ENCODE data around the gene MEPCE.

Gene MEPCE

DNA sequence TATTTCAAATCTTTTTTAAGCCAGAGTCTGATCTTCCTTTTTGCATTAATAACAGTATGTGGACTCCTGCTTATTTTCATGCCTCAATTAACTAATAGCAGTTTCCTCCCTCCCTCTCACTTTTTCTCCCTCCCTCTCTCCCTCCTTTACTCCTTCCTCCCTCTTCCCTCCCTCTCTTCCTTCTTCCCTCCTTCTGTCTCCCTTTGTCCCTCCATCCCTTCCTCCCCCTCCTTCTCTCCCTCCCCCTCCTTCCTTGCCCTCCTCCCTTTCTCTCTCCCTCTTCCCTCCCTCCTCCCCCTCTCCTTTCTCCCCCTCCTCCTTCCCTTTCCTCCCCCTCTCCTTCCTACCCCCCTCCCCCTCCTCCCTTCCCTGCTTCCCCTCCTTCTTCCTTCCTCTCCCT, 3.1 kb upstream of the MEPCE start:
- H3K4me2 ChIP-seq (ENCODE audit: low read depth, low read length, poor library complexity, severe bottlenecking): no peak overlapping the region
- no peaks in the 10 kb centered on the region for H3K9me2 ChIP-seq (replicated peaks; ENCODE audit: insufficient read depth, low read length)
- TF ChIP-seq, protein P1, sequence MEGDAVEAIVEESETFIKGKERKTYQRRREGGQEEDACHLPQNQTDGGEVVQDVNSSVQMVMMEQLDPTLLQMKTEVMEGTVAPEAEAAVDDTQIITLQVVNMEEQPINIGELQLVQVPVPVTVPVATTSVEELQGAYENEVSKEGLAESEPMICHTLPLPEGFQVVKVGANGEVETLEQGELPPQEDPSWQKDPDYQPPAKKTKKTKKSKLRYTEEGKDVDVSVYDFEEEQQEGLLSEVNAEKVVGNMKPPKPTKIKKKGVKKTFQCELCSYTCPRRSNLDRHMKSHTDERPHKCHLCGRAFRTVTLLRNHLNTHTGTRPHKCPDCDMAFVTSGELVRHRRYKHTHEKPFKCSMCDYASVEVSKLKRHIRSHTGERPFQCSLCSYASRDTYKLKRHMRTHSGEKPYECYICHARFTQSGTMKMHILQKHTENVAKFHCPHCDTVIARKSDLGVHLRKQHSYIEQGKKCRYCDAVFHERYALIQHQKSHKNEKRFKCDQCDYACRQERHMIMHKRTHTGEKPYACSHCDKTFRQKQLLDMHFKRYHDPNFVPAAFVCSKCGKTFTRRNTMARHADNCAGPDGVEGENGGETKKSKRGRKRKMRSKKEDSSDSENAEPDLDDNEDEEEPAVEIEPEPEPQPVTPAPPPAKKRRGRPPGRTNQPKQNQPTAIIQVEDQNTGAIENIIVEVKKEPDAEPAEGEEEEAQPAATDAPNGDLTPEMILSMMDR (IDR thresholded peaks at IDR 0.05; ENCODE audit: insufficient read depth, low read length, poor library complexity, severe bottlenecking): no peak
- no peak for TF ChIP-seq EZH2phosphoT487 (conservative IDR thresholded peaks at IDR 0.05; ENCODE audit: low read length)

GRCh38 chr7:100427762-100428198, 1.9 kb upstream of the MEPCE start:
- Histone ChIP-seq H3K4me2 (ENCODE audit: low read depth, low read length, poor library complexity, severe bottlenecking) (peak overlapping the region; percentile 70), H2AFZ (ENCODE audit: low read depth, low read length, severe bottlenecking) (peak overlapping the region; percentile 58), H3K79me2 (ENCODE audit: insufficient read depth, low read length) (peaks cover 27% of the 10 kb centered on the region), H4K20me1 (ENCODE audit: low read depth, low read length) (no peaks in the 10 kb centered on the region), H3K9ac (ENCODE audit: low read length) (no peak overlapping the region), H3K27me3 (ENCODE audit: low read length) (no peaks in the 10 kb centered on the region), H3K27ac (ENCODE audit: low read depth, low read length) (no peak overlapping the region), H3K9me2 (replicated peaks; ENCODE audit: insufficient read depth, low read length) (no peaks in the 10 kb centered on the region), H3K4me3 (ENCODE audit: insufficient read depth, low read length, poor library complexity, severe bottlenecking) (peak overlapping the region; percentile 64), H3K36me3 (ENCODE audit: low read length) (no peaks in the 10 kb centered on the region), H3F3A (ENCODE audit: insufficient read depth) (peaks cover 50% of the 10 kb centered on the region), H3K9me3 (ENCODE audit: insufficient read depth, low read length) (no peaks in the 10 kb centered on the region)
- no peak for TF ChIP-seq EZH2phosphoT487 (conservative IDR thresholded peaks at IDR 0.05; ENCODE audit: low read length)
- TF ChIP-seq, protein P1 (IDR thresholded peaks at IDR 0.05; ENCODE audit: insufficient read depth, low read length, poor library complexity, severe bottlenecking): no peak

More for the DNA sequence above, 3.1 kb upstream of the MEPCE start:
- Histone ChIP-seq H3F3A (ENCODE audit: insufficient read depth) (peaks cover 38% of the 10 kb centered on the region), H3K27me3 (ENCODE audit: low read length) (no peaks in the 10 kb centered on the region), H4K20me1 (ENCODE audit: low read depth, low read length) (no peaks in the 10 kb centered on the region), H3K4me3 (ENCODE audit: insufficient read depth, low read length, poor library complexity, severe bottlenecking) (no peak overlapping the region), H3K79me2 (ENCODE audit: insufficient read depth, low read length) (peaks cover 18% of the 10 kb centered on the region), H3K36me3 (ENCODE audit: low read length) (no peaks in the 10 kb centered on the region), H3K27ac (ENCODE audit: low read depth, low read length) (no peak overlapping the region), H3K9me3 (ENCODE audit: insufficient read depth, low read length) (no peaks in the 10 kb centered on the region), H3K9ac (ENCODE audit: low read length) (no peak overlapping the region), H2AFZ (ENCODE audit: low read depth, low read length, severe bottlenecking) (no peak overlapping the region)

DNA sequence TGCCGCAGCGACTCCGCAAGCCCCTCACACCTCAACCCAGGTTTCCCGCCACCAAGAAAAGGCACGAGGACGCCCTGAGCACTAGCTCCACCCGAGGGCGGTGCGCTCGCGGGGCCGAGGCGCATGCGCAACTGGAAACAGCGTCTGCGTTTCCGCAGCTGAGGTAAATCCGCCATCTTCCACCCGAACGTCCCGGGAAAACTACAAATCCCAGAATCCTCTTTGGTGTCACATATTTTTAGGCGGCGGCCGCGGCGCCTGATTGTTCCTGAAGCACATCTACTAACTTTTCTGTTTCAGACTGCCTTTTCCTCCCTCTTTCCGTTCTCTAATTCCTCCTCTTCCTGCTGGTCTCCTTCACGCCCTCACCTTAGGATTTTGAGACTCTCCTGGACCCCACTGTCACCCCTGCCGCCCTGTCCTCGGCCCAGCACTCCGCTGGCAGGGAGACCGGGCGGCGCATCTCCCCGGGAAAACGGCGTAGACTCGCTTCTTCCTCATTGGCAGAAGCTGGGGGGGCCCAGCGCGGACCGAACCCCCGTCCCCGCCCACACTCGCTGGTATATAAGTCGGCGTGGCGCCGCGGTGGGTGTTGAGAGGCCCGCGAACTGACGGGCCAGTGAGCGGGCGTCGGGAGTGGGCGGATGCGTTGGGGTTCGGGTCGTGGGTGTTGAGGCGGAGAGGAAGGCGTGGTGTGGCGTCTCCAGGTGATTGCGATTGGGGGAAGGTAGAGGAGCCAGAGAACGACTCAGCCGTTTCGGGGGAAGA, 1.2 kb upstream of the MEPCE start, which contains the start of gene ZCWPW1:
TSS of gene ZCWPW1 (minus strand) at position 505 of the 768 bp plus-strand sequence. CDS start 8,054 bp downstream, outside the sequence.
- no peaks in the 10 kb centered on the region for H3K27me3 ChIP-seq (ENCODE audit: low read length)
- H3K4me3 ChIP-seq (ENCODE audit: insufficient read depth, low read length, poor library complexity, severe bottlenecking): peak within 1 kb of the TSS; percentile 88
- H3K9me3 ChIP-seq (ENCODE audit: insufficient read depth, low read length): no peaks in the 10 kb centered on the region
- peak within 1 kb of the TSS; percentile 76 for H3K4me2 ChIP-seq (ENCODE audit: low read depth, low read length, poor library complexity, severe bottlenecking)
- H3K79me2 ChIP-seq (ENCODE audit: insufficient read depth, low read length): peaks cover 27% of the 10 kb centered on the region
- no peaks in the 10 kb centered on the region for H4K20me1 ChIP-seq (ENCODE audit: low read depth, low read length)
- peak within 1 kb of the TSS; percentile 96 for H3K27ac ChIP-seq (ENCODE audit: low read depth, low read length)
- H3K9ac ChIP-seq (ENCODE audit: low read length): peak within 1 kb of the TSS; percentile 99
- H2AFZ ChIP-seq (ENCODE audit: low read depth, low read length, severe bottlenecking): peak within 1 kb of the TSS; percentile 58
- TF ChIP-seq, protein P1 (IDR thresholded peaks at IDR 0.05; ENCODE audit: insufficient read depth, low read length, poor library complexity, severe bottlenecking): no peak
- TF ChIP-seq EZH2phosphoT487 (conservative IDR thresholded peaks at IDR 0.05; ENCODE audit: low read length): no peak
- H3F3A ChIP-seq (ENCODE audit: insufficient read depth): peaks cover 56% of the 10 kb centered on the region
- H3K36me3 ChIP-seq (ENCODE audit: low read length): no peaks in the 10 kb centered on the region
- H3K9me2 ChIP-seq (replicated peaks; ENCODE audit: insufficient read depth, low read length): no peaks in the 10 kb centered on the region

Data from SU-DHL-6 (cell line).